GM18519 (cell line): ENCODE data around the gene GRIP2.

Experiments used
- ATAC-seq: cut with Tn5 transposase; IDR thresholded peaks from one replicate; pipeline ENCODE4 v1.9.1; 2021; ENCODE audit warnings: mild to moderate bottlenecking, moderate library complexity; ENCODE audit not compliant: unreplicated experiment, low FRiP score

The GRIP2 gene

DNA sequence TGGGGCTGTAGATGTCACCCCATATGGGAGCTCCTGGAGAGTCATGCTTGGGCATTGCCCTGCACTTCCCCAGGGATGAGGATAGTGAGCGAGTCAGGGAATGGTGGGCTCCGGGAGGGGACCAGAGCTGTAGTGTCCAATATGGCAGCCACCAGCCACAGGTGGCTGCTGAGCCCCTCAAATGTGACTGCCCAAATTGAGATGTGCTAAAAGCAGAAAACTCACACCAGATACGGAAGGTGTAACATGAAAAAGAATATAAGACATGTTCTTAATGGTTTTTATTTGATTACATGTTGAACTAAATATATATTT is 31.7 kb downstream of the GRIP2 start:
- no peak for ATAC-seq

DNA sequence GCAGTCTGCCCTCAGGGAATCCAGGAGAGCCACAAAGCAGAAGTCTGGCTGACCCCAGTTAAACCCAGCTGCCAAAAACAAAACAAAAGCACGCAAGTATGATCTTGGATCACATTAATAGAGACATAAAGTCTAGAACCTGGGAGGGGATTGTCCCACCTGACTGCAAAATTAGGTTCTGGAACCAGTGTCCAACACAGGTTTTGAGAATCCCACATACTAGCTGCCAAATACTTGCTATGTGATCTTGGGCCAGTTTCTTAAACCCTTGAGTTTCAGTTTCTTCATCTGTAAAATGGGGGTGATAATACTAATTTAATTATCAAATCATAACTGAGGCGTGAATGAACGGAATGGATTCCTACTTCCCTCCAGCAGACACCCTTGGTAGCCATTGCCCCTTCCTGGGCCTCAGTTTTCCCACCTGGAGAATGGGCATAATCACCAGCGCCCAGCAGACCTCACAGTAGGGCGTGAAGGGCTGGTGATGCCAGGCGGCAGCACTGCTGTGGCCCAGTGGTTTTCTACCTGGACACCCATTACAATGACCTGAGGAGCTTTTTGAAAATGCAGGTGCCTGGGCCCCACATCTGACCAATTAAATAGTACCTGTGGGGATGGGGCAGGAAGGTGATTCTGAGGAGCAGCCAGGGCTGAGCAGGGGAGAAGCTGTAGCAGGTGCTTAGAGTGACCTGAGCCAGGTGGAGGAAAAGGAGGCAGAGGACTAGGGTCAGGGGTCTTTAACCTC is 32.2 kb downstream of the GRIP2 start:
- ATAC-seq, result no peak

DNA sequence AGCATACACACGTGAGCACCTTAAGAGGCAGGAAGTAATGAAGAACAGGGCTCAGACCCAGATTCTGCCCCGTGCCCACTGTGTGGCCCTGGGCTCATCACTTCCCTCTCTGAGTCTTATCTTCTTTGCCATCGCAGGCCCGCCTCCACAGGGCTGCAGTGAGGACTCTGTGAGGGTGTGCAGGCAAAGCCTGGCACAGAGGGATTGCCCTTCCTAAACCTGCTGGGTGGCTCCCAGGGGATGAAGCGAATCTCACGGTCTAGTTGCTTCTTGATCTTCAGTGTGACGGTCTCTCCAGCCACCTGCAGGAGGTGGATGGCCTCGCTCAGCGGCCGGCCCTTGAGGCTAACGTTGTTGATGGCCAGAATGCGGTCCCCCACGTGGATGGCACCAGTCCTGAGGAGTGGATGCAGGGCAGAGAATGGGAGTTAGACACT is 32.8 kb downstream of the GRIP2 start:
- no peak for ATAC-seq

DNA sequence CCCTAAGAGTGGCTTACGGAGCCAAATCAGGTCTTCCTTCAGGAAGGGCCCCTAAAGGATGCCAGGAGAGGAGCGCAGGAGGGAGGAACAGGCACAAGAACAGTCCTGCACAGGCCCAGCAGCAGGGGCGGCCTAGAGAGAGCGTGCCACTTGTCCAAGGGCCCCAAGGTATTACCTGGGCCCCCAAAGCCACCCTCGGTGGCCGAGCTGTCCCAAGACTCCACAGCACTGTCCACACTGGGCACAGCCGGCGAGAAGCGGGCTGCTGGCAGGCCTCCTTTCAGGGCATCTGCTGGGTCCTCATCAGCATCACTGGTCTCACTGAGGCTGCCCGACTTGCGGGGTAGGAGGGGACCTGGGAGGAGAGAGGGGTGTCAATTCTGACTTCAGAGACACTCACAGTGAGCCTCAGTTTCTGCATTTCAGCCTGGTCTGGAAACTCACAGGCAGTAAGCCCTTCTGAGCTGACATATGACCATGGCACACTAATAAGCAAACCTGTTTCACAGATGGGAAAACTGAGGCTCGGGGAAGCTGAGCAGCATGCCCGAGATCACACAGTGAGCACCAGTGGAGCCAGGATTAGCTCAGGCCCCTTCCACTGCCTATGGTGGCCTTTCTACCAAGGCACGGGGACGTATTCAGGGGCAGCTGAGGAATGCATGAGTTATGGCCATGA is 33.4 kb downstream of the GRIP2 start:
- no peak for ATAC-seq

DNA sequence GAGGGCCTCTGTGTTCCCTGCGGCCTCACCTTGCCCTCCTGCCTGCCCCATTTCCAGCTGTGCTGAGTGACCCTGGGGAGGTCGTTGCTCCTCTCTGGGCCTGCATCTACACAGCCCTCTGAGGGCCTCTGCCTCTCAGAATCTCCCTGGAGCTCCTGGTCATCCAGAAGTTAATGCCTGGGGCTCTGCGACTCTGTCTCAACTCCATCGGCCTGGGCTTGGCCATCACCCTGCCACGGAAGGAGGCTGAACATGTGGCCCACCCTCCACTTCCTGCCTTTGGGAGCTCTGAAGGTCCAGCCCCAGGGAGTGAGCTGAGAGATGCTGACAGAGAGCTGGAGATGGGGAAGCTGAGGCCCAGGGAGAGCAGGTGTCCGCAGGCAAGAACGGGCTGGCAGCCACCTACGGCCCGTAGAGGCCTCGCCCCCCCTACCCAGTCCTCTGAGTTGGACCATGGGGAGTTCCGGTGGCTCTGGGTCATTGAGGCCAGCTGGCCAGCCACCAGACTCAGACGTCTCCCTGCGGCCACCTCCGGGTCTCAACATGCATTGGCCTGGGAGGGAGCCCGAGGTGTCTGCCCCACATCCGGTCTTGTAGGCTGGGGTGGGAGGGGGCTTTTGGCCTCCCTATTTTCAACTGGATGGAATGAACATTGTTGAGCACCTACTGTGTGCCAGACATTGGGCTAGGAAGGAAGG is 34.2 kb downstream of the GRIP2 start:
- no peak for ATAC-seq

DNA sequence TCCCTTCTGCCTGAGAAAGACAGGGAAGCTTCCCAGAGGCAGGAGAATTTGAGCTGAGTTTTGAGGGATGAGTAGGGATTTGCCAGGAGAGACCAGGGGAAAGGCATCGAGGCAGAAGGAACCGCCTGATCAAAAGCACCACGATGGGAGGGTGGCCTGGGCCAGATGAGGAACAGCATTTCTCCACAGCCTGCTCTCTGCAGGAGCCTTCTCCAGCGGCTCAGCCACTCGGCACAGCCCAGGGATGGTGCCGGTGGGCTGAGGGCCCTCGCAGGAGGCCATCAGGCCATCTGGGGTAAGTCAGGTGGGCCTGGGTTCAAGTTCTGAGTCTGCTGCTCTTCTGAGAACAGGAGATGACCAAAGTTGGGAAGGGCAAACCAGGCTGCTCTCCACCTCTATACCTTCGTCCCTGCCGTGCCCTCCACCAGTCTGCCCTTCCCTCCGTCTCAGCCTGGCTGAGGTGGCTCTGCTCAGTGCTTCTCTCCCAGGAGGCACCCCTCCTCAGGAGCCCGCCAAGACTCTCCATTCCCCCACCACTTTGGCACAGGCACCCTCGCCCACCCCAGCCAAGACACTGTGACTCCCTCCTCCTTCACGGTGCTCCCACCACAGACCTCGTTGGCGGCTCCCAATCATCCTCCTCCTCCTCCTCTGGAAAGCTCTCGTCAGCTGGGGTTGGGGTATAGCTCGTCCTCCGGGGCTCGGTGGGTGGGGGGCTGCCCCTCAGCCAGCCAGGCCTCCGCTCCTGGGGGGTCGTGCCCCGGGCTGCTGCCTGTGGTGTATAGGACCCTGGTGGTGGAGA is 34.9 kb downstream of the GRIP2 start:
- ATAC-seq, result no peak

DNA sequence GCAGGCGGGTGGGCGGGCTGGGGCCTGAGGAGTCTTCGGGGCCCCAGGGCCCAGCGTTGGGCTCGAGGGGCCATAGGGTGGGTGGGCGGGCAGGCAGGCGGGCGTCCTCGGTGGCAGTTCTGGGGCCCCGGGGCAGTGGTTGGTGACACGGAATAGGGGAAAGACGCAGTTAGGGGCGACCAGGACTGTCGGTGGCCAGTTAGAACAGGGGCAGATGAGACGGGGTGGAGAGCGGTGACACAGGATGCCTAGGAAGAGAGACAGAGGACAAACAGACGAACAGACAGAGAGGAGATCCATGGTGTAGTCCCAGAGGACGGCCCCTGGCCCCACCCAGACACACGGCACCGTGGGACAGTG is 36.5 kb downstream of the GRIP2 start:
- ATAC-seq, result no peak

DNA sequence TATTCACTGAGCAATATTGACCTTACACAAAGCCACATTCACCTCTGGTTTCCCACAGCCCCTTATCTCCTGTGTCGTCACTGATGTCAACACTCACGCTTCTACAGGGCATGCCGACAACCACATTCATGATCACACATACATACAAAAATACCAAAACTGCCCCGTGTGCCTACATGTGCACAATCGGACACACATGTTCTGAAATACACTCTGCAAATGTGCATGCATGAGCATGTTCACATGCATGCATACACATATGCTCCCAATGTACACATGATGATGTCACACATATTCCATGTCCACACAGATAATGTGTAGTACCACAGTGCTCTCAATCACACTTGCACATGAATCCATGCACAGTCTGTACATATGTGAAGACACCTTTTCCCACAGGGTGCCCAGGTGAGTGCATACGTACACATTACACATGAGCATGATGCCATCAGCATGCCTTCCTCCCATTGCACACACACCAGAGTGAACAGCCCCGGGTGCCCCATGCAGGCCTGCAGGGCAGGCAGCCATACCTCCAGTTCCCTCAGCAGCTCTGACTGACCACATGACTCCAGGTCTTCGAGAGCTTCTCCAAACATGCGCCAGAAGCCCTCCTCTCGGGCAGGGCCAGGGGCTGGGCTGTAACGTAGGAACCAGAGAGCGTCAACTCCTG is 37.0 kb downstream of the GRIP2 start:
- ATAC-seq, result no peak

DNA sequence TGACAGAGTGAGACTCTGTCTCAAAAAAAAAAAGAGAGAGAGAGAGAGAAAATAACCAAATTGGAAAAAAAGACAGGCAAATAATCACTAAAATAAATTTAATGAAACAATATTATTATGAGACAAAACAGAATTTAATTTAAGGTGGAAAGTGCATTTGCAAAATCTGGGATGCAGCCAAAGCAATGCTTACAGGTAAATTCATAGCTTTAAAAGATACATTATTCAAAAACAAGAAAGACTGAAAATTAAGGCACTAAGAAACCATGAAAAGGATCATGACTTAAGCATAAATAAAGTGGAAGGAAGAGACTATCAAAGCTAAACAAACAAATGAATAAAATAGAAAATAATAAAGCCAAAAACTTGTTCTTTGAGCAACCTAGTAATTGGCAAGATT is 37.7 kb downstream of the GRIP2 start:
- no peak for ATAC-seq

DNA sequence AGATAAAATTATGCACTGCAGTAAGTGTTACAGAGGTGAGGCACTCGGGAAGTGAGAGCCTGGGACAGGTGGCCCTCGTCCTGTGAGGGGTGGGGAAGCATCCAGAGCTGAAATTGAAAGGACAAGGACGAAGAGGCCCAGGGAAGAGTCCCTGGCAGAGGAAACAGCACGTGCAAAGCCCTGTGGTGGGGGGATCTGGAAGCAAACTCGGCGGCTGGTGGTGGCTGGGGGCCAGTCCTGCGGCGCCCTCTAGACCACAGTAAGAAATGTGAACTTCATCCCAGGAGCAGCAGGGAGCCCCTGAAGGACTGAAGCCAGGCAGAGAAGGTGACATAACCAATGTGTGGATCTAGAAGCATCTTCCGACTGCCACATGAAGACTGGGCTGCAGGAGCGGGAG is 42.8 kb downstream of the GRIP2 start:
- no peak for ATAC-seq

DNA sequence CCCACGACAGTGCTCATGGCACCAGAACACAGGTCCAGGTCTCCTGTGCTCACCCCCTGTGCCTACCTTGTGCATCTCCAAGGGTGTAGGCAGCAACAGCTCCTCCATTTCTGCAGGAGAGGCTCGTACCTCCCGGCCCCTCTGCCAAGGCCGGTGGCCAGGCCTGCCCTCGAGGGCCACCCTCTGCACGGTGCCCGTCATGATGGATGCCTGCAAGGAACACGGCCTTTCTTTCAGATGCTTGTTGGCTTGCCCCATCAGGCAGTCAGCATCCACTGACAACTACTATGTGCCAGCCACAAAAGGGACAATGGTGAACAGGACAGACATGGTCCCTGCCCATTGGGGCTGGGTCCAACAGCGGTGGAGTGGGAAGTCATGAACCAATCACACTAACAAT is 43.8 kb downstream of the GRIP2 start:
- no peak for ATAC-seq

DNA sequence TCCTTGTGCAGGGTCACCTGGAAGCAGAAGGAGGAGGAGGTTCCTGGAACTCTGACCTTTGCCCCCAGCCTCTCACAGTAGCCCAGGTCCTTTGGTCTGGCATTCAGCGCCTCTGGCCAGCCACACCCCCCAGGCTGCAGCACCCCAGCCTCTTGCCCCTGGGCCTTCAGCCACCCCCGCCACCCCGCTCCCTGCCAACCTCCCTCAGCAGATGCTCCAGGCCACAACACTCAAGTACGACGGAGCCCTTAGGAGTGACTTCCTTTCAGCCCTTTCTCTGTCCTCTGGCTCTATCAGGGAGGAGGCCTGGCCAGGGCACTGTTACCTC is 45.2 kb downstream of the GRIP2 start:
- ATAC-seq, result no peak

DNA sequence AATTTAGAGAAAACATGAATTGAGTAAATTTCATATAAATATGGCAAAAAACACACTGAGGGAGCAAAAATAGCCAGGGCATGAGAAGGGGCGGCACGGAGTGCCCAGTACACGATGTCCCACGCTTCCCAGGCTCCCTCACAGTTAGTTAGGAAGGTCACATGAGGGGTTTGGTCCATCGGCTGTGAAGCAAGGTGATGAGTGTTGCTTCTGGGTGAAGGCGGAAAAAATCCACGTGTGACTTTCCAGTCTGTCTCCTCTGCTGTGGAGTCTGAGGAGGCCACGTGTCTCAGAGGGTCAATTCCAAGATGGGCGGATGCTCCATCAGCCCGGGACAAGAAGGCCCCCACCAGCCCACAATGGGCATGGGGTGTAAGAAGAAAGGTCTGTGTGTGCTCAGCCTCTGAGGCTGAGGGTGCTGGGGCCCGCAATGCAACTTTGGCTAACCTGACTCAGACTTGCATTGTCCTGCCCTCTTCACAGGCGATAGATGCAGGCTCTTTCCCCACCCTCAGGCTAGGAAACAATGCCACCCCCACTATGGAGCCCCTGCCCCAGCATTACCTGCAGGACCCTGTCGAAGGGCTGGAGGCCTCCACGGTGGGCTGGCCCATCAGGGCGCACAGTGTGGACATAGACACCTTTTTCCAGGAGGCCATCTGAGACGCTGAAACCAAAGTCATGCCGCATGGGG is 45.7 kb downstream of the GRIP2 start:
- no peak for ATAC-seq

DNA sequence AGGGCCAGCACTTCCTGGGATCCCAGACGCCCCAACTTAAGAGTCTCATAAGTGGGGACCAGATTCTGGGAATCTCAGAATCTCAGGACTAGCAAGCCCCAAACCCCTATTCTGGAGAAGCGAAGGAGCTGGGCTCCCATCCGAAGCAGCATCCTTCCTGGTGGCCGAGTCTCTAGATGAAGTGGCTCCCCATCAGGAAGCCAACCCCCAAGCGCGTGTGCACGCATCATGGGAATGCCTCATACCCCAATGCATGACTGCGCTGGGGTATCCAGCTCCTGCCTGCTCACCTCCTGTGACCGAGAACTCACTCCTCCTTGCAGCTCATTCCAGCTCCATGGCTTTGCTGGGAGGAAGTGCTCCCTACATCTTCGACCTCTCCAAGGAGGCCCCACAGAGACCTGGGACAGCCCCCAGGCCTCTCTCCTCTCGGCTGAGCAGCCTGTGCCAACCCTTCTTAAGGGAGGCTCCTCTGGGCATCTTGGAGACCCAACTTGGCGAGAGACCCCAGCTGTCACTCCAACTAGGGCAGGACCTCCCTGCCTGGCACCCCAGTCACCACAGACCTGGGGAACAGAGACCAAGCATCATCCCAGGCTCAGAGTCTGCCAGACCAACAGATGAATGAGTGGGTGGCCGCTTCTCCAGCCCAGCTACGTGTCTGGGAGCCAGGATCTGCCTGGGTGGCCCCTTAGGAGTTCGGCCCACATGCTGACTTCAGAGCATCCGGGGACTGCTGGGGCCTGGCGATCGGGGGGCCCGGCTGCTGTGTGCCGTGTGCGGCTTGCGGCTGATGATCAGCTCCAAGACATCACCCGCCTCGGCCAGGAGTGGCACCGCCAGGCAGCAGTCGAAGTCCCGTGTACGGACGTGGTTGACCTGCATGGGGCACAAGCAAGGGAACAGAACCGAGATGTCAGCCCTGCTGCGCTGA is 46.9 kb downstream of the GRIP2 start:
- no peak for ATAC-seq

DNA sequence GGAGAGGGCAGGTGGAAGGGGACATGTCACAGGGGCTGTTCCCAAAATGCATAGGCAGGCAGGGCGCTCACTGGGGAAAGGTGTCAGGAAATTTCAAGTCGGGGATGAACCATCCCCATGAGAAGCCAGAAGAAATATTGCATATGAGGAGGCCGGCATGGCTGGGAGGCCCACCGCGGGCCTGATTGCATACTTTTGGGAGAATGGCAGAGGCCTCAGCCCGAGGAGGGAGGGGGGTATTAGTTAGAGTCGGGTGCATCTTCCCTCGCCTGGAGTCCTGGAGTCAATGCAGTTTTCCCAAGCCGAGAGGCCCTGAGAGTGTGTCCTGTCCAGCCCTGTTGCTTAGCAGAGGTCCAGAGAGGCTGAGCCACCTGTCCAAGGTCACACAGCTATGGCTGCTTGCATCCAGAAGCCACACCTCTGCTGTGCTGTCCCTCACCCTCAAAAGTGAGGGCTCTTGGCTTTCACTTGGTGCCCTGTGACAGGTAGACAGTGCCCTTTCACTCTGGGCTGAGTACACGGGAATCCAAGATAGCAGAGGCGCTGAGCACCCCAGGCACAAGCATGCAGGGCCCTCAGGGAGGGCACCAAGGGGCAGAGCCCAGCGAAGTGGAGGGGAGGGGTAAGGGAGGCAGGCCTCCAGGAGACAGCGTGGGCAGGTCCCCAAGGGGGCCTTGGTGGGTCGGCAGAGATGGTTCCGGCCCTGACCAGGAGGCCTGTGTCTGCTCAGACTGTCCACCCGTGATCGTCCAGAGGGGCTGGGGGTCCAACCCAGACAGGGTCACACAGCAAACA is 48.5 kb downstream of the GRIP2 start:
- no peak for ATAC-seq

DNA sequence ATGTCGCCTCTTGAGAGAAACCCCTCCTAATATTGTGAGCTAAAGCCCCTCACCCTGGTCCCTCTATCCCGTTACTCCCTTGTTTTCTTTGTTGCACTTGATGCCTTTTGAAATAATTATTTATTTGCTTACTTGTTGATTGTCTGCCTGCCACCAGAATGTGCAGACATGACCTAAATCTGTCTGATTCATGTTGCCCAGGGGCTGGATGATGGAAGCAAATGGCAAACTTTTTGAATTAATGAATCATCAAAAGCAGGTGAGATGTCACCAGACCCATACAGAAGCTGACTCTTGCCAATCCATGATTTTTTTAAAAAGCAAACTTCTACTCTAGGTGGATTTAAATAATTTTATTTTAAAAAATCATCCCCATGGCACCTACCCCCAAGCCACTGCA is 49.3 kb downstream of the GRIP2 start:
- no peak for ATAC-seq

DNA sequence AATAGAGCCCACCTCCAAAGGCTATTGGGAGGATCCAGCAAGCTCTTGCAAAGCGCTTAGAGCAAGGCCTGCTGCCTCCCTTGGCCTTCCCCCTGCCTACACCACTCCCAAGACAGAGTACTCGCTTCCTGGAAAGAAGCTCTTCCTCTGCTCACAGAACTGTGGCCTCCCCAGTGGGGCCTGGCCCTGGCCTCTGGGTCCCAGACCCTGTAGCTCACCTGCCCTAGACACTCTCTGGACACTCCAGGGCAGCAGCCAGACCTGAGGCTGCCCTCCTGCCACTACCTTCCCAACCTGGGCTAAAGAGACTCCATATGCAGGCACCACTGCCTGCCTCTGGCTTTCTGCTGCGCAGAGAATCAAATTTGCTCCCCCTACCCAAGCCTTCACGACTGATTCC is 49.9 kb downstream of the GRIP2 start:
- no peak for ATAC-seq

DNA sequence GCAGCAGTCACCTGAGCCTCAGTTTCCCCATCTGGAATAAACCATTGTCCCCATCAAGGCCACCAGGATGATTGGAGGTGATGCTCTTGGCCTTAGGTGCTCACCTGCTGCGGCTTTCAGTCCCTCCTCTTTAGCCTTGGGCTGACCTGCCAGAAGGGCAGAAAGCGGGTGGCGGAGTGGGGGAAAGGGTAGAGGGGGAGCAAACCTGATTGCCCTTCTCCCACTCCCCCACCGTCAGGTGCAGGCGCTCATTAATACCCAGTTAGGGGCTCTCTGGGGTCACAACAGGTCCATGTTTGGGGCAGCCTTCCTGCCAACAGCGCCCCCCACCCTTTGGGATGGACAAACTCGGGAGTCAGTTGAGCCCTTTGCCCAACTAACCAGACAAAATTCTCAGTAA is 50.5 kb downstream of the GRIP2 start:
- ATAC-seq, result no peak
